HL-60 (cell line): ENCODE results near the gene TLK2.

ENCODE experiments used
- DNase-seq, 2 experiments: peaks; one replicate each; pipeline ENCODE4 v3.0.0-alpha.2; 2010 to 2020; ENCODE audit warnings: low read depth in 1 of 2, low spot score in 1 of 2
- H3K27ac ChIP-seq: fragments of 250-450 bp; sonication (Bioruptor Pico); replicated peaks from 2 replicates; pipeline ENCODE4 v1.5.1; 2020; ENCODE audit warnings: mild to moderate bottlenecking, moderate library complexity
- H3K27me3 ChIP-seq: fragments of 250-450 bp; sonication (Bioruptor Pico); 2 replicates; pipeline ENCODE4 v1.5.1; 2021; ENCODE audit warnings: mild to moderate bottlenecking, moderate library complexity; ENCODE audit not compliant: insufficient read depth, poor library complexity, severe bottlenecking
- H3K4me3 ChIP-seq: replicated peaks from 2 replicates; pipeline ENCODE4 v1.5.1; 2011; ENCODE audit warnings: mild to moderate bottlenecking, control low read depth, low read length; ENCODE audit not compliant: insufficient read depth
- CTCF ChIP-seq: IDR thresholded peaks from one replicate; pipeline ENCODE4 v1.5.1; 2011; ENCODE audit warnings: low read length, control low read depth, inconsistent platforms; ENCODE audit not compliant: insufficient read depth
- GABPA ChIP-seq: IDR thresholded peaks from 2 replicates; pipeline ENCODE4 v1.6.1; 2012; ENCODE audit warnings: low read depth
- POLR2AphosphoS5 ChIP-seq: IDR thresholded peaks from 2 replicates; pipeline ENCODE4 v1.6.1; 2012; ENCODE audit warnings: low read depth
- REST ChIP-seq: IDR thresholded peaks from 2 replicates; pipeline ENCODE4 v1.6.1; 2012; ENCODE audit warnings: low read depth; ENCODE audit not compliant: insufficient replicate concordance
- SPI1 ChIP-seq: IDR thresholded peaks from 2 replicates; pipeline ENCODE4 v1.6.1; 2012; ENCODE audit warnings: low read depth, mild to moderate bottlenecking, borderline replicate concordance

Gene TLK2

GRCh38 chr17:62592341-62593099, 113.9 kb downstream of the TLK2 start:
- H3K27me3 ChIP-seq: no peaks in the 10 kb centered on the region
- TF ChIP-seq GABPA: no peak
- no peak for TF ChIP-seq POLR2AphosphoS5
- TF ChIP-seq CTCF: no peak
- no peak for TF ChIP-seq SPI1
- no peak for TF ChIP-seq REST
- no peak for DNase-seq
- H3K27ac ChIP-seq: no peak overlapping the region
- no peak overlapping the region for H3K4me3 ChIP-seq

GRCh38 chr17:62595484-62595883, 116.9 kb downstream of the TLK2 start:
- Histone ChIP-seq H3K4me3 (no peak overlapping the region), H3K27me3 (no peaks in the 10 kb centered on the region), H3K27ac (no peak overlapping the region)
- TF ChIP-seq REST (no peak), POLR2AphosphoS5 (no peak), SPI1 (no peak), CTCF (no peak), GABPA (no peak)
- no peak for DNase-seq

GRCh38 chr17:62596662-62597061, 118.0 kb downstream of the TLK2 start:
- no peak for DNase-seq
- Histone ChIP-seq H3K4me3 (no peak overlapping the region), H3K27me3 (no peaks in the 10 kb centered on the region), H3K27ac (no peak overlapping the region)
- no peak for TF ChIP-seq REST
- no peak for TF ChIP-seq GABPA
- no peak for TF ChIP-seq CTCF
- TF ChIP-seq SPI1: no peak
- TF ChIP-seq POLR2AphosphoS5: no peak
